Measurements from ENCODE around the gene NECAB3. TPM values are rescaled to one million over a fixed set of nuclear protein-coding genes. Genes with fewer than 3 reads are reported as not detected.
A peak's percentile ranks its signal among the peaks of the same experiment; 100 is the strongest.

Gene NECAB3
- total and polyA plus RNA-seq, 2 of the 13 experiments (the other 11 are each of a cell fraction or from before 2014, with no cell fraction given), result 61.5 to 65.5 TPM

DNA sequence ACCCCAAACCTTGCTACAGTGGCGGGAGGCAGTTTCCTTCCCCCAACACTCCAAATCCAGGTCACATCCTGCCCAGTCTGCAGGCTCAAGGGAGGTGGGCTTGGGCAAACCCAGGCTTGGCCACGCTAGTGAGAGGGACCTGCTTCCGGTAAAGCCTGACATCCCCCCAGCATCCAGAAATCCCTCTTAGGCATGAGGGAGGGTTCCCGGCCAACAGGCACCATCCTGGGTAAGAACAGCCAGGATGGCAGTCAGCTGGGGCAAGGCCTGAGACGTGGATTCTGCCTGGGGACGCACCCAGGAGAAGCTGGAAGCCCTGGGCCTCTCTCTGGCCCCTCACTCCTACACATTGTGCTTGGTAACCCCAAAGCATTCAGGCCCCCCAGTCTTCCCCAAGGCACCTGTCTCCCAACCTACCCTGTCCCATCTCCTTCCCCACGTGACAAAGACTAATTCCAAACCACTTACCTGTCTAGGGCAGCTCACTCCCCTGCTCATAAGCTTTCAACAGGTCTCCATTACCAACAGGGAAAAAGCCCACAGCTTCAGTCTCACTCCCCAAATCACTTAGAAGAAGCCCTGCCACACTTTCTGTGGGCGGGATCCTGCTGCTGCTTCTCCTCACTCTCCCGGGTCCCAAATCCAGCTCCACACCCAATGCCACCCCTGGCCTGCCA, 10.0 kb downstream of the NECAB3 start (continued):
- TF ChIP-seq HNRNPL (IDR thresholded peaks at IDR 0.05; ENCODE audit: low read depth, low read length) (0 out of 2 replicates have a peak, but pooled peaks have one; percentile 23), NR3C1 (CRISPR knock-in tag; IDR thresholded peaks at IDR 0.05) (0 out of 2 replicates have a peak, but pooled peaks have one; percentile 35), ARNT (IDR thresholded peaks at IDR 0.05) (no peak)

DNA sequence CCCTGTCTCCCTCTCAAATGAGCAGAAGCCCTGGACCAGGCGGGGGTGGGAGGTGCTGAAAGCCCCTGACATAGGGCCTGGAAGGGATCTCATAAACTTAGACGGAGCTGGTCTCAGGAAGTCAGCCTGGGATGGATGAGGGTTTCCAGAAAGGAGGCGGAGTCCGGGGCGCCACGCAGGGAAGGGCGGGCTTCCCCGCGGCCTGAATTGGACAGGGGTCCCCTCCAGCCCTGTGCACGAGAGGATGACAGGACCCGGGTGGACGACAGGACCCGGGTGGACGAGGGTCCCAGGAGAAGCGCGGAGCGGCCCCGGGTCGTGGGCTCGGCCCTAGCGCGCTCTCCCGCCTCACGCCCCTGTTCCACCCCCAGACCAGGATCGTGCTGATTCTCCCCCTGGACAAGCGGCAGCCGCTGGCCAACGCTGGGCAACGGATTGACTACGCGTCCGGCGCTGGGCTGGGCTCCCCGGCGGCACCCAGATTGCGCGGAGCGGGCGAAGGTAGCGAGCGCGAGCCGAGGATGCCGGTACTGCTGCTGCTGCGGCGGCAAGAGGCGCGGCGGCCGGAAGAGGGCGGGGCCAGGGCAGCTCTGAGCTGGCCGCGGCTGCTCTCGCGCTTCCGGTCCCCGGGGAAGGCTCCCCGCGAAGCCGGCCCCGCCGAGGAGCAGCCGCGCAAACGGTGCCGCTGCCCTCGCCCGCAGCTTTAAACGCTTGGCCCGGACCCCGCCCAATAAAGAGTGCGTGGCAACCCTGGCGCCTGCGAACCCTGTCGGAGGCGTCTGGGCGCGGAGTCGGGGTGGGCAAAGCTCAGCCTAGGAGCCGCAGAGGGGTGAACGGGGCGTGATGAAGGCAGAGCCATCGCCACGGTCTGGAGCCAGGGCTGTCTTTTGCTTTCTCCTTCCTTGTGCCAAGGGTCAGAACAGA, 10.8 kb downstream of the NECAB3 start:
- H3K4me3 ChIP-seq (replicated peaks in 1 of 3; ENCODE audit: insufficient read depth in 1 of 3, low read depth in 2 of 3, low read length in 3 of 3), result peak overlapping the region; percentile 77 to 88 (median 87)
- ATAC-seq (peak; percentile 87), FAIRE-seq (peak; percentile 71), DNase-seq (ENCODE audit: low spot score) (peak; percentile 70)
- POLR2A ChIA-PET, result interaction anchor here (0.5 to 3.7 kb wide), 22 partner anchors 10 to 449 kb away, joined by 3 to 24 read pairs (median 6); partner anchors contain the start of genes CBFA2T2, CDK5RAP1, CHMP4B and EIF2S2
- BruUV-seq (replicated peaks), result no TSS peak
- H3K79me2 ChIP-seq (ENCODE audit: insufficient read depth, low read length), result peaks cover 8% of the 10 kb centered on the region
- H3K27me3 ChIP-seq (ENCODE audit: control insufficient read depth in 1 of 2, insufficient read depth in 2 of 2, low read length in 2 of 2), result no peaks in the 10 kb centered on the region; a peak in 1 of 5 replicates
- in situ Hi-C loops (cut with HindIII; ENCODE audit: extremely low pct_ligation_motif_present, low pct_unique_long_range_greater_than_20kb), result no loop called here
- H3K9ac ChIP-seq (ENCODE audit: insufficient read depth, low read depth, low read length), result peak overlapping the region; percentile 80
- 2% methylated on average over 65 of the region's 84 CpGs for WGBS (ENCODE audit: low lambda C conversion rate)
- H3K4me1 ChIP-seq (ENCODE audit: insufficient read depth, low read length), result peaks cover 28% of the 10 kb centered on the region
- H3K9me3 ChIP-seq (ENCODE audit: low read length), result no peaks in the 10 kb centered on the region
- intact Hi-C loops (cut with micrococcal nuclease; ENCODE audit: unreplicated experiment), result loop anchor here (5.0 kb wide), 1 partner anchor 261 kb away; the partner anchor contains the start of gene CDK5RAP1
- peak overlapping the region; percentile 65 for H3K27ac ChIP-seq (ENCODE audit: extremely low read length, insufficient read depth, low read length)
- peaks cover 32% of the 10 kb centered on the region in 2 experiments for H3K36me3 ChIP-seq (replicated peaks in 1 of 2; ENCODE audit: control insufficient read depth in 1 of 2, insufficient read depth in 2 of 2, low read length in 2 of 2)
- H4K20me1 ChIP-seq (ENCODE audit: insufficient read depth, low read length), result no peaks in the 10 kb centered on the region
- no peak overlapping the region for H2AFZ ChIP-seq (ENCODE audit: low read length)
- CTCF ChIA-PET (ENCODE audit: low intra/inter-chr PET ratio, low total read pairs), result interaction anchor here (1.5 kb wide), 1 partner anchor 69 kb away, joined by 5 read pairs; the partner anchor contains the start of gene ZNF341
- H3K4me2 ChIP-seq (ENCODE audit: low read depth, low read length), result peak overlapping the region; percentile 98
- TF ChIP-seq TBX2 (CRISPR knock-in tag; IDR thresholded peaks at IDR 0.05; ENCODE audit: borderline replicate concordance), result peak; percentile 94
- TF ChIP-seq RFX1 (IDR thresholded peaks at IDR 0.05), result no peak
- peak; percentile 93 for TF ChIP-seq IRX3 (CRISPR knock-in tag; IDR thresholded peaks at IDR 0.05; ENCODE audit: borderline replicate concordance, low read depth)
- peak; percentile 83 for TF ChIP-seq ZBTB34 (CRISPR knock-in tag; IDR thresholded peaks at IDR 0.05)
- TF ChIP-seq FIP1L1 (IDR thresholded peaks at IDR 0.05; ENCODE audit: borderline replicate concordance, insufficient read depth, low read depth, low read length), result no peak
- no peak for TF ChIP-seq SUZ12 (IDR thresholded peaks at IDR 0.05; ENCODE audit: low read depth, low read length)
- no peak for TF ChIP-seq NFE2L2 (IDR thresholded peaks at IDR 0.05; ENCODE audit: low read length)
- no peak for TF ChIP-seq LCORL (IDR thresholded peaks at IDR 0.05)
- peak; percentile 45; the same call in 1 of the 2 replicates for TF ChIP-seq LCORL (CRISPR knock-in tag; IDR thresholded peaks at IDR 0.05)
- peak; percentile 55; the same call in 1 of the 2 replicates for TF ChIP-seq FUBP1 (CRISPR knock-in tag; IDR thresholded peaks at IDR 0.05; ENCODE audit: borderline replicate concordance)
- no peak for TF ChIP-seq ZNF597 (CRISPR knock-in tag; IDR thresholded peaks at IDR 0.05)
- TF ChIP-seq SMYD3 (CRISPR knock-in tag; IDR thresholded peaks at IDR 0.05), result peak; percentile 86; the same call in 1 of the 2 replicates
